ENCODE measurements around the gene SLC25A10.
"Not testable (repeated sequence)": the region's sequence is repeated elsewhere in the genome, so short reads cannot be mapped to it uniquely, and the experiment has no call there.

SLC25A10 gene

DNA sequence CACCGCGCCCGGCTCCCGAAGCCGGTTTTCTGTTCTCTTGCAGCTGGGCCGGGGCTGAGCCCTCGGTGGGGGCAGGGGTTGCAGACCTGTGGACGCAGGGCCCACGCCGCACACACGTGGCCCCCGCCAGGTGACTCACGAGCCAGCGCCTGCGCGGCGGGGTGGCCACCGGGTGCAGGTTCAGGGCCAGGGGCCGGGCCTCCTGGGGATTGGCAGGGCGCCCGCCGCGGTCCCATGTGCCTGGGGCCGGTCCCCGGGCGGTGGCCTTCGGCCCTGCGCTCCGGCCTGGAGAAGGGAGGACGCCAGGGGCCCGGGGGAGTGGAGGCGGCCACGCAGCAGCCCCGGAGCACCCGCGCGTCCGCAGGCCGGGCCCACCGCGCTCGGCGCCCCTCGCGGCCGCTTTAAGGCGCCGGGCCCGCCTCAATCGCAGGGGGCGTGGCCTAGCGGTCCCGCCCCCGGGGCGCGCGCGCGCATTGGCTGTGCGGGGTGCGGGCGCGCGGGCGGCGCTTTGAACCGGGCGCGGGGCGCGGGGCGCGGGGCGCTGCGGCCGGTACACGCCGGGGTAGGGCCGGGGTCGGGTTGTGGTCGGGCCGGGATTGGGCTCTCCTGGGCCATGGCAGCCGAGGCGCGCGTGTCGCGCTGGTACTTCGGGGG, at the start of gene SLC25A10:
TSS of gene SLC25A10 (plus strand) at position 471 of the 654 bp plus-strand sequence. CDS start at position 614, 143 bp downstream.
- in situ Hi-C loops (cut with MboI; ENCODE audit: low sequenced_read_pairs) = no loop called here

- in situ Hi-C loops (cut with MboI; ENCODE audit: low sequenced_read_pairs) = no loop called here
Observed at GRCh38 chr17:81664051-81664470, 48.0 kb upstream of the SLC25A10 start.

GRCh38 chr17:81665205-81666091, 46.6 kb upstream of the SLC25A10 start:
- in situ Hi-C loops (cut with MboI; ENCODE audit: low sequenced_read_pairs) = no loop called here

- in situ Hi-C loops (cut with MboI; ENCODE audit: low sequenced_read_pairs) = no loop called here
Observed at GRCh38 chr17:81666092-81666341, 46.1 kb upstream of the SLC25A10 start.

DNA sequence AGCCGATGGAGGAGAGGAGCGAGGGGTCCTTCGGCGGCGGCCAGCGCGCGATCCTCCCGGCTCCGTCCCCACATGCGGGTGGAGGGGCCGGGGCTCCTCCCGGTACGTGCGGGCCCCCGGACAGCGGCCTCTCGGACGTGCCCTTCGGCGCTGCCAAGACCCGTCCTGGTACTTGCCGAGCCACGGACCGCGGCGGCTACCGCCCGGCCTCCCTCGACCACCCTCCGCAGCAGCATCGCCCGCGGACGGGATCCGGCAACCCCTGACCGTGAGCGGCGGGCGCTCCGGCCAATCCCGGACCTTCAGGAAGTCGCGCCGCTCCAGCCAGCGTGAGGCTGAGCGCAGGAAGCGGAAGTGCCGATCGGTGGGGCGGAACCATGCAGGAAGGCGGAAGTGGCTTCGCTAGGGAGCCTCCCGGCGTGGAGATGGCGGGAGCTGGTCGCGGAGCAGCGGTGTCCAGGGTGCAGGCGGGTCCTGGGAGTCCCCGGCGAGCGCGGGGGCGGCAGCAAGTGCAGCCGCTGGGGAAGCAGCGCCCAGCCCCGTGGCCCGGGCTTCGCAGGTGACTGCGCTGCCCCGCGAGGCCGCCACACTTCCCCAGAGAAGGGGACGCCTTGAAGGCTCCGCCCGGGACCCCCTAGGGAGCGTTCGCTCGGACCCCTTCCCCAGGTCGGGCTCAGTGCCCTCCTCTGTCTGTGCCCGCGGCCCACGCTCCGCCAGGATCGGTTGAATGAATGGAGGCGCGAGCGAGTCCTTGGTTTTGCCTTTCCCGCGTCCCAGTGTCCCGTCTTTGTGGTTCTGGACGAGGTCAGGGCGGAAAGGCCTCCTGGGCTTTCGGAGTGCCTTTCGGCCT, 45.5 kb upstream of the SLC25A10 start, which contains the start of the genes CCDC137 and OXLD1:
TSS of gene CCDC137 (plus strand) at position 396 of the 850 bp plus-strand sequence. CDS start at position 426, 30 bp downstream.
TSS of gene OXLD1 (minus strand) at position 264 of the 850 bp plus-strand sequence. CDS start at position 236, 28 bp downstream.
- in situ Hi-C loops (cut with MboI; ENCODE audit: low sequenced_read_pairs) = no loop called here

- in situ Hi-C loops (cut with MboI; ENCODE audit: low sequenced_read_pairs) = no loop called here
Observed at GRCh38 chr17:81667754-81668153, 44.3 kb upstream of the SLC25A10 start.

DNA sequence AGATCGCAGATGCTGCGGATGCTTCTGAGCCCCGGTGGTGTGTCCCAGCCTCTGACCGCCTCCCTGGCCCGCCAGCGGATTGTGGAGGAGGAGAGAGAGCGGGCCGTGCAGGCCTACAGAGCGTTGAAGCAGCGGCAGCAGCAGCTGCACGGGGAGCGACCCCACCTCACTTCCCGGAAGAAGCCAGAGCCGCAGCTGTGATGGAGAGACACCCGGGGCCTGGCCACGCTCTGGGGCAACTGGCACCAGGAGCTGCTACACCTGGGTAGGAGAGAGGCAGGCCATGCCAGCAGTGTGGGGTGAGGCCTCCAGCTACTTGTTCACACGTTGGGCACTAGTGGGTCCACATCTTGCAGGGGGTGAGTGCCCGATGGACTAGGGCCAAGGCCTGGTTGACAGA, 39.6 kb upstream of the SLC25A10 start:
- in situ Hi-C loops (cut with MboI; ENCODE audit: low sequenced_read_pairs) = no loop called here

DNA sequence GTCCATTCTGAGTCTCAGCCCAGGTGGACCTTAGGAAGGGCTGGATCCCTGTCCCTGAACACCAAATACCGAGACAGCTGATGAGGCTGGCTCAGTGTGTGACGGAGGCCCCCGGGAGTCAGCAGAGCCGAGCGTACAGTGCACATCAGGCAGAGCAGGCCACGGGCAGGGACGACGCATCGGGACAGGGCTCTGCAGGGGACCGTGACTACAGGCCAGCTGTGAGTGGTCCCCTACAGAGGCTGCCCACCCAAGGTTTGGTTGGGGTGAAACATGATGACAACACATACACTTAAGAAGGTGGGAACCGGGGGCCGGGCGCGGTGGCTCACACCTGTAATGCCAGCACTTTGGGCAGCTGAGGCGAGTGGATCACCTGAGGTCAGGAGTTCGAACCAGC, 39.1 kb upstream of the SLC25A10 start:
- in situ Hi-C loops (cut with MboI; ENCODE audit: low sequenced_read_pairs) = no loop called here

DNA sequence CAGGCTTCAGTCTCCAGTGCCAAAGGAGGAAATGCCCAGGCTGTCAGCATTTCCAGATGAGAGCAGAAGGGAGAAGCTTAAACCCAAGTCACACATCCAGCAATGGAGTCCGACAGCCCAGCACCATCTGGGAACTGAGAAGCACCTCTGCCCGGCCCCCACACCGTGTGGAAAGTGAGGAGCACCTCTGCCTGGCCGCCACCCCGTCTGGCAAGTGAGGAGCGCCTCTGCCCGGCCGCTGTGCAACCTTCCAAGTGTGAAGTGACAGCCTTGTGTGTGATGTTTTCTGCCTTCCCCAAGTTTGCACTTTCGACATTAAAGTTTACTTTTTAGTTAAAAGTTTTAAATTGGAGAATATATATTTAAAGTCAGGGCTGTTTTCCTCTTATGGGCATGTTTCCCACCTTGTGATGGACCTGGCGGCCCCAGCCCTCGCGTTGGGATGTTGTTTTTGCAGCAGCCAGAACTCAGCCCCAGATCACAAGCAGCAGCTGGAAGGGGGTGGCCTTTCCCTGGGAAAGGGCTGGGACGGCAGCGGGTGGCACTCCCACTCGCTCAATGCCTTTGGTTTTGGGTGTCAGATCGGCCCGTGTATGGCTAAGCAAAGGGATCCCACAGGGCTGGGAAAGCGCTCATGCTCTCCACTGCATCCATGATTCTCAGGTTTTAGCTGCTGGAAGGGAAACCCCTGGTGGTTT, 38.4 kb upstream of the SLC25A10 start:
- in situ Hi-C loops (cut with MboI; ENCODE audit: low sequenced_read_pairs) = no loop called here

GRCh38 chr17:81675515-81676221, 36.4 kb upstream of the SLC25A10 start:
- in situ Hi-C loops (cut with MboI; ENCODE audit: low sequenced_read_pairs) = not testable (repeated sequence)

- in situ Hi-C loops (cut with MboI; ENCODE audit: low sequenced_read_pairs) = no loop called here
Observed at GRCh38 chr17:81676906-81677305, 35.2 kb upstream of the SLC25A10 start.

DNA sequence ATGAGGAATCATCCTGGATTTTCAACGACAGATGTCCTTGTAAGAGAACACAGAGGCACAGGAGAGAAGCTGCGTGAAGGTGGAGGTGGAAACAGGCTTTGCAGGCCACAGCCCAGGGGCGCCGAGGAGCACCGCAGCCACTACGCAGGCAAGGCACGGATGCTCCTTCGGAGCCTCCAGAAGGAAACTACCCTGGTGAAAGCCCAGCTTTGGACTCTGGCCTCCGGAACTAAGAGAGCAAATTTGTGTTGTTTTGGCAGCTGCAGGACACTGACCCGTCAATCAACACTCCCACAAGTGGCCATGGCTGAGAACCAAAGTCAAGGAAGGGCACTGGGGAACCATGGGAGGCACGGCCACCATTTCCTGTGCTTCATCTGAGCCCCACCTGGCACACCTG, 31.9 kb upstream of the SLC25A10 start:
- in situ Hi-C loops (cut with MboI; ENCODE audit: low sequenced_read_pairs) = no loop called here

- in situ Hi-C loops (cut with MboI; ENCODE audit: low sequenced_read_pairs) = no loop called here
Observed at GRCh38 chr17:81681672-81682071, 30.4 kb upstream of the SLC25A10 start.

DNA sequence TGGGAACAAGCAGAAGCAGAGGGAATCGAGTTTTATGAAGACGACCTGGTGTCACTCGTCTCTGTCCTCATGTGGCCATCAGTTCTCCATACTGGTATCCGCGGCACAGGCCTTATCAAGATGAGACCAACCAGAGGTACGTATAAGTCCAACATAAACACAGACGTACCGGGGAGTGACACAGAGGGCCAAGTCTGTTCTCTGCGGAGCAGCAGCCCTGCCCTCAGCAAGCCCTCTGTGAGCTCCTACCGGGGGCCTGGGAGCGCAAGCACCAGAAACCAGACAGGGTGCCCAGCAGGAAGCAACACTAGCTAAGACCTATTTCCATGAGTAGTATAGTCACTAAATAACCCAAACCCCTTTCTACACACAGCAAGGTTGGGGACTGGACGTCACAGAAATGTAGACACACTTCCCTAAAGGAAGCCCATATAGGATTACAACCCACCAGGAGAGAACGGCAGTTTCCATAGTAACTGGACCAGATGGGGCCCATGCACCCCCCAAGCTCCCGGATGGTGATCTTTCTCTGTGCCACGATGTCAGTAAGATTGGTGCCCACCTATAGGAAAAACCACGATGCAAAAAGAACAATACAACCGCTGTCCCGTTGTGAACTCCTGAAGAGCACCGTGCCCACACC, 29.4 kb upstream of the SLC25A10 start:
- in situ Hi-C loops (cut with MboI; ENCODE audit: low sequenced_read_pairs) = no loop called here

GRCh38 chr17:81683208-81683583, 28.9 kb upstream of the SLC25A10 start:
- in situ Hi-C loops (cut with MboI; ENCODE audit: low sequenced_read_pairs) = no loop called here

GRCh38 chr17:81683584-81684441, 28.3 kb upstream of the SLC25A10 start, which contains the start of the genes ARL16 and HGS:
TSS of gene ARL16 (minus strand) at chr17:81683797. CDS start at chr17:81683753, 44 bp downstream.
TSS of gene HGS (plus strand) at chr17:81684011. CDS start at chr17:81684067, 56 bp downstream.
- in situ Hi-C loops (cut with MboI; ENCODE audit: low sequenced_read_pairs) = no loop called here

GRCh38 chr17:81684442-81684911, 27.6 kb upstream of the SLC25A10 start:
- in situ Hi-C loops (cut with MboI; ENCODE audit: low sequenced_read_pairs) = no loop called here

DNA sequence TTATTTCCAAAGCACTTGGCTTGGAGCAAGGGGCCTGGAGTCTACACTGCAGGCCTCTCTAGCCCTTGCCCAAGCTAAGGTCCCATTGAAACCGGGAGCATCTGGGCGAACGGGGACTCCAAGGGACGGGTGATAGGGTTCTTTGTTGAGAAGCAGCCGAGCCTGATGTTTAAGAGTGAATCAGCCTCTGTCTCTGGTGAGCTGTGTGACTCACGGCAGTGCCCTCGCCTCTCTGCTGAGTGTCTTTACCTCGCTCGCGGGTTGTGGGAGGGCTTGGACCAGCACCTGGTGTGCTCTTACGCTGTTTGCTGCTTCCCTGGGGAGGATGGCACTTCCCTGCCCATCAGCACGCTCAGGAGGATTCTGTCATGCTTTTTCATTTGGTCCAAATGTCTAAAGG, 27.0 kb upstream of the SLC25A10 start:
- in situ Hi-C loops (cut with MboI; ENCODE audit: low sequenced_read_pairs) = no loop called here

All from HL-60/S4 treated with retinoic acid at 250 ng/mL for 4 days and 3 days (cell line).